ENCODE results near the gene GRIK3. TPM values are rescaled to one million over a fixed set of nuclear protein-coding genes. Genes with fewer than 3 reads are reported as not detected.

Gene GRIK3
- total RNA-seq, 2 experiments from 2014 or later: not detected

GRCh38 chr1:36888811-36889477 is 145.4 kb downstream of the GRIK3 start:
- Mint-ChIP-seq H3K27me3 (peaks cover 10% of the 10 kb centered on the region), H3K9me3 (ENCODE audit: low read depth) (no peaks in the 10 kb centered on the region), H3K4me1 (no peaks in the 10 kb centered on the region), H3K36me3 (ENCODE audit: low read depth) (no peaks in the 10 kb centered on the region), H3K27ac (no peak overlapping the region), H3K4me3 (no peak overlapping the region)
- DNase-seq (no peak), ATAC-seq (no peak)
- intact Hi-C loops (cut with DNase I, micrococcal nuclease): no loop called here
- POLR2A ChIA-PET: no interaction called here
- CTCF ChIA-PET: interaction anchor here (0.7 to 1.6 kb wide), 2 partner anchors 13 to 124 kb away, joined by 3 read pairs; no protein-coding TSS in a partner anchor

- ATAC-seq: no peak
- Mint-ChIP-seq H3K36me3 (ENCODE audit: low read depth) (no peaks in the 10 kb centered on the region), H3K4me1 (no peaks in the 10 kb centered on the region), H3K27me3 (peaks cover 15% of the 10 kb centered on the region), H3K27ac (no peak overlapping the region), H3K4me3 (no peak overlapping the region), H3K9me3 (ENCODE audit: low read depth) (no peaks in the 10 kb centered on the region)
- DNase-seq: no peak
- intact Hi-C loops (cut with DNase I, micrococcal nuclease): no loop called here
- ChIA-PET CTCF (no interaction called here), POLR2A (no interaction called here)
Observed at GRCh38 chr1:36885540-36886357, 148.6 kb downstream of the GRIK3 start.

GRCh38 chr1:36884801-36885200 is 149.5 kb downstream of the GRIK3 start:
- ChIA-PET POLR2A (interaction anchor here (0.7 kb wide), 1 partner anchor 156 kb away, joined by 3 read pairs; no protein-coding TSS in a partner anchor), CTCF (no interaction called here)
- intact Hi-C loops (cut with DNase I, micrococcal nuclease): no loop called here
- Mint-ChIP-seq H3K36me3 (ENCODE audit: low read depth) (no peaks in the 10 kb centered on the region), H3K9me3 (ENCODE audit: low read depth) (no peaks in the 10 kb centered on the region), H3K4me1 (no peaks in the 10 kb centered on the region), H3K27me3 (peaks cover 20% of the 10 kb centered on the region), H3K4me3 (no peak overlapping the region), H3K27ac (no peak overlapping the region)
- ATAC-seq (no peak), DNase-seq (no peak)

- Mint-ChIP-seq H3K27ac (no peak overlapping the region), H3K27me3 (peaks cover 19% of the 10 kb centered on the region), H3K9me3 (ENCODE audit: low read depth) (no peaks in the 10 kb centered on the region), H3K4me3 (no peak overlapping the region), H3K4me1 (no peaks in the 10 kb centered on the region), H3K36me3 (ENCODE audit: low read depth) (no peaks in the 10 kb centered on the region)
- ChIA-PET POLR2A (interaction anchor here (0.7 kb wide), 1 partner anchor 155 kb away, joined by 3 read pairs; no protein-coding TSS in a partner anchor), CTCF (no interaction called here)
- intact Hi-C loops (cut with DNase I, micrococcal nuclease): no loop called here
- DNase-seq (no peak), ATAC-seq (no peak)
Observed at GRCh38 chr1:36884029-36884701, 150.2 kb downstream of the GRIK3 start.

- no peak overlapping the region for H3K27ac Mint-ChIP-seq
- peaks cover 17% of the 10 kb centered on the region for H3K27me3 Mint-ChIP-seq
- H3K4me3 Mint-ChIP-seq: no peak overlapping the region
- H3K36me3 Mint-ChIP-seq (ENCODE audit: low read depth): no peaks in the 10 kb centered on the region
- no peaks in the 10 kb centered on the region for H3K9me3 Mint-ChIP-seq (ENCODE audit: low read depth)
- no peak for DNase-seq
- intact Hi-C loops (cut with DNase I, micrococcal nuclease): no loop called here
- H3K4me1 Mint-ChIP-seq: no peaks in the 10 kb centered on the region
- no peak for ATAC-seq
- POLR2A ChIA-PET: no interaction called here
- CTCF ChIA-PET: interaction anchor here (0.7 kb wide), 1 partner anchor 36 kb away, joined by 4 read pairs; no protein-coding TSS in a partner anchor
Observed at GRCh38 chr1:36883315-36883949, 150.9 kb downstream of the GRIK3 start.

GRCh38 chr1:36882536-36883285 is 151.6 kb downstream of the GRIK3 start:
- Mint-ChIP-seq H3K27ac (no peak overlapping the region), H3K4me1 (no peaks in the 10 kb centered on the region), H3K27me3 (peaks cover 17% of the 10 kb centered on the region), H3K36me3 (ENCODE audit: low read depth) (no peaks in the 10 kb centered on the region), H3K9me3 (ENCODE audit: low read depth) (no peaks in the 10 kb centered on the region), H3K4me3 (no peak overlapping the region)
- DNase-seq: no peak
- ChIA-PET CTCF (interaction anchor here (0.7 kb wide), 1 partner anchor 36 kb away, joined by 4 read pairs; no protein-coding TSS in a partner anchor), POLR2A (no interaction called here)
- no peak for ATAC-seq
- intact Hi-C loops (cut with DNase I, micrococcal nuclease): no loop called here

GRCh38 chr1:36881541-36881940 is 152.8 kb downstream of the GRIK3 start:
- ATAC-seq (no peak), DNase-seq (no peak)
- H3K27ac Mint-ChIP-seq: no peak overlapping the region
- H3K9me3 Mint-ChIP-seq (ENCODE audit: low read depth): no peaks in the 10 kb centered on the region
- intact Hi-C loops (cut with DNase I, micrococcal nuclease): no loop called here
- no peak overlapping the region for H3K4me3 Mint-ChIP-seq
- ChIA-PET POLR2A (no interaction called here), CTCF (no interaction called here)
- H3K27me3 Mint-ChIP-seq: peaks cover 22% of the 10 kb centered on the region
- no peaks in the 10 kb centered on the region for H3K4me1 Mint-ChIP-seq
- no peaks in the 10 kb centered on the region for H3K36me3 Mint-ChIP-seq (ENCODE audit: low read depth)

GRCh38 chr1:36881068-36881405 is 153.3 kb downstream of the GRIK3 start:
- ATAC-seq (no peak), DNase-seq (no peak)
- intact Hi-C loops (cut with DNase I, micrococcal nuclease): no loop called here
- Mint-ChIP-seq H3K27ac (no peak overlapping the region), H3K36me3 (ENCODE audit: low read depth) (no peaks in the 10 kb centered on the region), H3K4me1 (no peaks in the 10 kb centered on the region), H3K9me3 (ENCODE audit: low read depth) (no peaks in the 10 kb centered on the region), H3K4me3 (no peak overlapping the region), H3K27me3 (peaks cover 22% of the 10 kb centered on the region)
- POLR2A ChIA-PET: no interaction called here
- CTCF ChIA-PET: no interaction called here

GRCh38 chr1:36880155-36881067 is 153.9 kb downstream of the GRIK3 start:
- POLR2A ChIA-PET: no interaction called here
- no peak overlapping the region for H3K4me3 Mint-ChIP-seq
- no peak for DNase-seq

GRCh38 chr1:36879613-36880012 is 154.7 kb downstream of the GRIK3 start:
- ATAC-seq: no peak
- no peak for DNase-seq
- CTCF ChIA-PET: interaction anchor here (1.1 to 1.2 kb wide), 2 partner anchors 9 to 15 kb away, joined by 3 read pairs; no protein-coding TSS in a partner anchor

More at GRCh38 chr1:36880155-36881067, 153.9 kb downstream of the GRIK3 start:
- H3K27me3 Mint-ChIP-seq: peaks cover 22% of the 10 kb centered on the region
- H3K27ac Mint-ChIP-seq: no peak overlapping the region
- H3K36me3 Mint-ChIP-seq (ENCODE audit: low read depth): no peaks in the 10 kb centered on the region
- intact Hi-C loops (cut with DNase I, micrococcal nuclease): no loop called here
- CTCF ChIA-PET: interaction anchor here (1.1 kb wide), 1 partner anchor 16 kb away, joined by 3 read pairs; no protein-coding TSS in a partner anchor
- no peak for ATAC-seq
- H3K9me3 Mint-ChIP-seq (ENCODE audit: low read depth): no peaks in the 10 kb centered on the region
- no peaks in the 10 kb centered on the region for H3K4me1 Mint-ChIP-seq

More at GRCh38 chr1:36879613-36880012, 154.7 kb downstream of the GRIK3 start:
- peaks cover 24% of the 10 kb centered on the region for H3K27me3 Mint-ChIP-seq
- no peaks in the 10 kb centered on the region for H3K9me3 Mint-ChIP-seq (ENCODE audit: low read depth)
- no peak overlapping the region for H3K4me3 Mint-ChIP-seq
- no peaks in the 10 kb centered on the region for H3K4me1 Mint-ChIP-seq
- intact Hi-C loops (cut with DNase I, micrococcal nuclease): no loop called here
- POLR2A ChIA-PET: no interaction called here
- no peaks in the 10 kb centered on the region for H3K36me3 Mint-ChIP-seq (ENCODE audit: low read depth)
- H3K27ac Mint-ChIP-seq: no peak overlapping the region
